WTC11 (cell line): ENCODE measurements around the gene CDYL. TPM values are rescaled to one million over a fixed set of nuclear protein-coding genes. Genes with fewer than 3 reads are reported as not detected.

Experiments
- ATAC-seq: fragments of 200-7000 bp; cut with Tn5 transposase; 2 replicates; pipeline ENCODE4 v1.10.0; 2021; ENCODE audit warnings: mild to moderate bottlenecking, moderate library complexity
- CTCF ChIA-PET: fragments of 300-600 bp; sonication (Branson Sonifier 250); formaldehyde crosslinking; loops from one replicate; lab custom pipeline; 2021; ENCODE audit warnings: antibody characterized with exemption; lab: Charles Lee
- POLR2A ChIA-PET: fragments of 350-600 bp; sonication (Branson Sonifier 250); formaldehyde crosslinking; loops from one replicate; lab custom pipeline; 2021; ENCODE audit warnings: antibody characterized with exemption; lab: Charles Lee
- DNase-seq: peaks from one replicate; pipeline ENCODE4 v3.0.0; 2021; ENCODE audit warnings: low spot score
- H3K27ac Mint-ChIP-seq: 2 replicates; pipeline ENCODE4 v1.8.0; 2021; ENCODE audit warnings: mixed read lengths
- H3K27me3 Mint-ChIP-seq: 2 replicates; pipeline ENCODE4 v1.8.0; 2021; ENCODE audit warnings: low read depth, mild to moderate bottlenecking, moderate library complexity, mixed read lengths
- H3K36me3 Mint-ChIP-seq: 2 replicates; pipeline ENCODE4 v1.8.0; 2021; ENCODE audit warnings: mixed read lengths
- H3K4me1 Mint-ChIP-seq: 2 replicates; pipeline ENCODE4 v1.8.0; 2022; ENCODE audit warnings: mixed read lengths
- H3K4me3 Mint-ChIP-seq: 2 replicates; pipeline ENCODE4 v1.8.0; 2021; ENCODE audit warnings: mild to moderate bottlenecking, moderate library complexity, mixed read lengths
- H3K9me3 Mint-ChIP-seq: 2 replicates; pipeline ENCODE4 v1.8.0; 2021; ENCODE audit warnings: mixed read lengths
- ATF2 ChIP-seq: sonication (generic); formaldehyde crosslinking; IDR thresholded peaks from 2 replicates; pipeline ENCODE4 v1.8.1; 2022; ENCODE audit warnings: low read depth, missing genetic modification reagents, borderline replicate concordance
- ESRRA ChIP-seq: sonication (generic); formaldehyde crosslinking; IDR thresholded peaks from 2 replicates; pipeline ENCODE4 v1.8.1; 2022; ENCODE audit warnings: mild to moderate bottlenecking, missing genetic modification reagents, borderline replicate concordance
- HMGA2 ChIP-seq: fragments of 250-450 bp; sonication (Bioruptor Pico); IDR thresholded peaks from 2 replicates; pipeline ENCODE4 v1.4.0; 2021; ENCODE audit warnings: mild to moderate bottlenecking, moderate library complexity
- HMGXB4 ChIP-seq: sonication (generic); formaldehyde crosslinking; IDR thresholded peaks from 2 replicates; pipeline ENCODE4 v1.8.1; 2023; ENCODE audit warnings: mild to moderate bottlenecking, moderate library complexity, missing genetic modification reagents
- JAZF1 ChIP-seq: fragments of 250-450 bp; sonication (Bioruptor Pico); IDR thresholded peaks from 2 replicates; pipeline ENCODE4 v1.9.0; 2021; ENCODE audit warnings: moderate library complexity, mild to moderate bottlenecking, inconsistent platforms
- JUN ChIP-seq: sonication (generic); formaldehyde crosslinking; IDR thresholded peaks from 2 replicates; pipeline ENCODE4 v1.8.0; 2023; ENCODE audit warnings: mild to moderate bottlenecking, missing genetic modification reagents
- KAT7 ChIP-seq: sonication (generic); formaldehyde crosslinking; IDR thresholded peaks from 2 replicates; pipeline ENCODE4 v1.8.1; 2023; ENCODE audit warnings: missing genetic modification reagents, mild to moderate bottlenecking, borderline replicate concordance
- TCF7 ChIP-seq: sonication (generic); formaldehyde crosslinking; IDR thresholded peaks from 2 replicates; pipeline ENCODE4 v1.8.0; 2022; ENCODE audit warnings: mild to moderate bottlenecking, low read depth, missing genetic modification reagents, moderate library complexity
- TEAD4 ChIP-seq: sonication (generic); formaldehyde crosslinking; IDR thresholded peaks from 2 replicates; pipeline ENCODE4 v1.8.0; 2022; ENCODE audit warnings: mild to moderate bottlenecking, missing genetic modification reagents
- USF1 ChIP-seq: sonication (generic); formaldehyde crosslinking; IDR thresholded peaks from 2 replicates; pipeline ENCODE4 v1.8.0; 2022; ENCODE audit warnings: mild to moderate bottlenecking, missing genetic modification reagents
- ZNF416 ChIP-seq: fragments of 250-450 bp; sonication (Bioruptor Pico); IDR thresholded peaks from 2 replicates; pipeline ENCODE4 v1.9.0; 2021; ENCODE audit warnings: mild to moderate bottlenecking, inconsistent platforms
- ZNF423 ChIP-seq: fragments of 250-450 bp; sonication (Bioruptor Pico); IDR thresholded peaks from 2 replicates; pipeline ENCODE4 v2.1.2; 2022; ENCODE audit warnings: mild to moderate bottlenecking, moderate library complexity
- ZNF671 ChIP-seq: fragments of 250-450 bp; sonication (Bioruptor Pico); IDR thresholded peaks from 2 replicates; pipeline ENCODE4 v1.8.0; 2021; ENCODE audit warnings: mild to moderate bottlenecking
- total RNA-seq: library from RNA; stranded (reverse); gene quantifications from 3 replicates; pipeline ENCODE4 v1.2.3, GENCODE V29; 2021
- TF ChIP-seq, protein P1 (sequence below): sonication (generic); formaldehyde crosslinking; IDR thresholded peaks from 2 replicates; pipeline ENCODE4 v1.8.1; 2023; ENCODE audit warnings: mild to moderate bottlenecking, missing genetic modification reagents, moderate library complexity
- TF ChIP-seq, protein P2 (sequence below): sonication (generic); formaldehyde crosslinking; conservative IDR thresholded peaks from 2 replicates; pipeline ENCODE4 v1.8.1; 2023; ENCODE audit warnings: mild to moderate bottlenecking, low read depth, missing genetic modification reagents, moderate library complexity

The CDYL gene
- total RNA-seq, 1 experiment from 2014 or later = 92.0 TPM

- TF ChIP-seq HMGXB4 (CRISPR knock-in tag) (no peak), ESRRA (CRISPR knock-in tag) (no peak), TCF7 (CRISPR knock-in tag) (no peak), KAT7 (CRISPR knock-in tag) (no peak), ZNF416 (CRISPR knock-in tag) (no peak), ZNF423 (CRISPR knock-in tag) (0 out of 2 replicates have a peak, but pooled peaks have one; percentile 19), HMGA2 (no peak), JUN (CRISPR knock-in tag) (no peak), ATF2 (CRISPR knock-in tag) (no peak)
- TF ChIP-seq, protein P1, sequence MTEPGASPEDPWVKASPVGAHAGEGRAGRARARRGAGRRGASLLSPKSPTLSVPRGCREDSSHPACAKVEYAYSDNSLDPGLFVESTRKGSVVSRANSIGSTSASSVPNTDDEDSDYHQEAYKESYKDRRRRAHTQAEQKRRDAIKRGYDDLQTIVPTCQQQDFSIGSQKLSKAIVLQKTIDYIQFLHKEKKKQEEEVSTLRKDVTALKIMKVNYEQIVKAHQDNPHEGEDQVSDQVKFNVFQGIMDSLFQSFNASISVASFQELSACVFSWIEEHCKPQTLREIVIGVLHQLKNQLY (CRISPR knock-in tag) = no peak
- TF ChIP-seq, protein P2, sequence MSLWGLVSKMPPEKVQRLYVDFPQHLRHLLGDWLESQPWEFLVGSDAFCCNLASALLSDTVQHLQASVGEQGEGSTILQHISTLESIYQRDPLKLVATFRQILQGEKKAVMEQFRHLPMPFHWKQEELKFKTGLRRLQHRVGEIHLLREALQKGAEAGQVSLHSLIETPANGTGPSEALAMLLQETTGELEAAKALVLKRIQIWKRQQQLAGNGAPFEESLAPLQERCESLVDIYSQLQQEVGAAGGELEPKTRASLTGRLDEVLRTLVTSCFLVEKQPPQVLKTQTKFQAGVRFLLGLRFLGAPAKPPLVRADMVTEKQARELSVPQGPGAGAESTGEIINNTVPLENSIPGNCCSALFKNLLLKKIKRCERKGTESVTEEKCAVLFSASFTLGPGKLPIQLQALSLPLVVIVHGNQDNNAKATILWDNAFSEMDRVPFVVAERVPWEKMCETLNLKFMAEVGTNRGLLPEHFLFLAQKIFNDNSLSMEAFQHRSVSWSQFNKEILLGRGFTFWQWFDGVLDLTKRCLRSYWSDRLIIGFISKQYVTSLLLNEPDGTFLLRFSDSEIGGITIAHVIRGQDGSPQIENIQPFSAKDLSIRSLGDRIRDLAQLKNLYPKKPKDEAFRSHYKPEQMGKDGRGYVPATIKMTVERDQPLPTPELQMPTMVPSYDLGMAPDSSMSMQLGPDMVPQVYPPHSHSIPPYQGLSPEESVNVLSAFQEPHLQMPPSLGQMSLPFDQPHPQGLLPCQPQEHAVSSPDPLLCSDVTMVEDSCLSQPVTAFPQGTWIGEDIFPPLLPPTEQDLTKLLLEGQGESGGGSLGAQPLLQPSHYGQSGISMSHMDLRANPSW (CRISPR knock-in tag) = no peak
Measured at GRCh38 chr6:4925580-4925979, 149.4 kb downstream of the CDYL start (continued).

- H3K4me3 Mint-ChIP-seq = no peak overlapping the region
- H3K36me3 Mint-ChIP-seq = no peaks in the 10 kb centered on the region
- no peak for DNase-seq
- POLR2A ChIA-PET = no interaction called here
- peaks cover 87% of the 10 kb centered on the region for H3K4me1 Mint-ChIP-seq
- H3K27ac Mint-ChIP-seq = no peak overlapping the region
- no peak for TF ChIP-seq JAZF1 (CRISPR knock-in tag)
- TF ChIP-seq TEAD4 = no peak
- TF ChIP-seq ZNF671 (CRISPR knock-in tag) = no peak
- TF ChIP-seq, protein P2 (CRISPR knock-in tag) = no peak
- TF ChIP-seq USF1 (CRISPR knock-in tag) = no peak
- TF ChIP-seq, all 79 proteins: peak for 0
- Mint-ChIP-seq H3K27me3 (no peaks in the 10 kb centered on the region), H3K9me3 (no peaks in the 10 kb centered on the region)
- CTCF ChIA-PET = interaction anchor here (1.1 kb wide), 1 partner anchor 31 kb away, joined by 3 read pairs; no protein-coding TSS in a partner anchor
- no peak for ATAC-seq
Measured at GRCh38 chr6:4928426-4928825, 152.2 kb downstream of the CDYL start.
